ENCODE results near the gene TSPEAR. TPM values are rescaled to one million over a fixed set of nuclear protein-coding genes. Genes with fewer than 3 reads are reported as not detected.
A peak's percentile ranks its signal among the peaks of the same experiment; 100 is the strongest.

TSPEAR gene
- total and polyA plus RNA-seq, 2 of the 13 experiments (the other 11 are each of a cell fraction or from before 2014, with no cell fraction given): 0.07 to 0.32 TPM

GRCh38 chr21:44450402-44450801 lies 261.0 kb downstream of the TSPEAR start:
- intact Hi-C loops (cut with micrococcal nuclease; ENCODE audit: unreplicated experiment) (no loop called here), in situ Hi-C loops (cut with HindIII; ENCODE audit: extremely low pct_ligation_motif_present, low pct_unique_long_range_greater_than_20kb) (no loop called here)
- Histone ChIP-seq H3K36me3 (replicated peaks in 1 of 2; ENCODE audit: control insufficient read depth in 1 of 2, insufficient read depth in 2 of 2, low read length in 2 of 2) (no peaks in the 10 kb centered on the region), H3K4me3 (replicated peaks in 1 of 3; ENCODE audit: insufficient read depth in 1 of 3, low read depth in 2 of 3, low read length in 3 of 3) (no peak overlapping the region), H3K27me3 (ENCODE audit: control insufficient read depth in 1 of 2, insufficient read depth in 2 of 2, low read length in 2 of 2) (no peaks in the 10 kb centered on the region; a peak in 2 of 5 replicates), H3K4me2 (ENCODE audit: low read depth, low read length) (peak overlapping the region; percentile 79; the same call in 1 of the 2 replicates), H3K4me1 (ENCODE audit: insufficient read depth, low read length) (peaks cover 34% of the 10 kb centered on the region), H2AFZ (ENCODE audit: low read length) (no peak overlapping the region), H3K27ac (ENCODE audit: extremely low read length, insufficient read depth, low read length) (no peak overlapping the region), H3K9ac (ENCODE audit: insufficient read depth, low read depth, low read length) (no peak overlapping the region), H3K9me3 (ENCODE audit: low read length) (no peaks in the 10 kb centered on the region), H3K79me2 (ENCODE audit: insufficient read depth, low read length) (no peaks in the 10 kb centered on the region), H4K20me1 (ENCODE audit: insufficient read depth, low read length) (no peaks in the 10 kb centered on the region)
- ATAC-seq (no peak), DNase-seq (ENCODE audit: low spot score) (no peak), FAIRE-seq (no peak)
- BruUV-seq (replicated peaks): no TSS peak
- 63% methylated on average over 3 of the region's 14 CpGs for WGBS (ENCODE audit: low lambda C conversion rate)
- TF ChIP-seq, protein P1, sequence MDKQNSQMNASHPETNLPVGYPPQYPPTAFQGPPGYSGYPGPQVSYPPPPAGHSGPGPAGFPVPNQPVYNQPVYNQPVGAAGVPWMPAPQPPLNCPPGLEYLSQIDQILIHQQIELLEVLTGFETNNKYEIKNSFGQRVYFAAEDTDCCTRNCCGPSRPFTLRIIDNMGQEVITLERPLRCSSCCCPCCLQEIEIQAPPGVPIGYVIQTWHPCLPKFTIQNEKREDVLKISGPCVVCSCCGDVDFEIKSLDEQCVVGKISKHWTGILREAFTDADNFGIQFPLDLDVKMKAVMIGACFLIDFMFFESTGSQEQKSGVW (CRISPR knock-in tag; IDR thresholded peaks at IDR 0.05; ENCODE audit: borderline replicate concordance): no peak
- TF ChIP-seq ZNF441 (CRISPR knock-in tag; IDR thresholded peaks at IDR 0.05; ENCODE audit: borderline replicate concordance): no peak
- TF ChIP-seq, protein P2, sequence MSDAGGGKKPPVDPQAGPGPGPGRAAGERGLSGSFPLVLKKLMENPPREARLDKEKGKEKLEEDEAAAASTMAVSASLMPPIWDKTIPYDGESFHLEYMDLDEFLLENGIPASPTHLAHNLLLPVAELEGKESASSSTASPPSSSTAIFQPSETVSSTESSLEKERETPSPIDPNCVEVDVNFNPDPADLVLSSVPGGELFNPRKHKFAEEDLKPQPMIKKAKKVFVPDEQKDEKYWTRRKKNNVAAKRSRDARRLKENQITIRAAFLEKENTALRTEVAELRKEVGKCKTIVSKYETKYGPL (CRISPR knock-in tag; IDR thresholded peaks at IDR 0.05): no peak
- TF ChIP-seq BORCS8-MEF2B (CRISPR knock-in tag; IDR thresholded peaks at IDR 0.05): no peak
- TF ChIP-seq ZFP36L1 (CRISPR knock-in tag; IDR thresholded peaks at IDR 0.05): no peak
- POLR2A ChIA-PET: interaction anchor here (2.5 kb wide), 1 partner anchor 32 kb away, joined by 7 read pairs; no protein-coding TSS in a partner anchor
- CTCF ChIA-PET (ENCODE audit: low intra/inter-chr PET ratio, low total read pairs): no interaction called here
